UCSD-AML1 (cell line): ENCODE results near the gene NOS1AP.

Experiments
- DNase-seq: peaks from one replicate; lab custom pipeline; 2025; ENCODE audit not compliant: unreplicated experiment; lab: John Stamatoyannopoulos, UW

Gene NOS1AP

DNA sequence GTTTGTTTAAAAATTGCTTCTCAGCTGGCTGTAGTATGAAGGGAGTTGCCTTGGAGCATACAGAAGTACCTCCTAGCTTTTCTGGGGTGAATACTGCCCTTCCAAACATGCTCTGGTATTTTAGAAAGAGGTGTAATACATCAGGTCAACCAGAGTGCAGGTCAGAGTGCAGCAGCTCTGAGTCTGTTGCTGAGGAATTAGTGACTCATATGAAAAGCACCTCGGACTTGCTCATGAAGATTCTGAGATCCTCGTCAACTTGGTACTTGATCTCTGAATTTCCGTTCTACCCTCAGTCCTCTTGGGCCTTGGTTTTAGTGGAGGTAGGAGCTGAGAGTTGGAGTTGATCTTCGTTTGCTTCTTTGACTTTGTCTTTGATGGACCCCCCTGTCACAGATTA is 67.3 kb downstream of the NOS1AP start:
- no peak for DNase-seq

GRCh38 chr1:162137179-162137960 is 67.9 kb downstream of the NOS1AP start:
- DNase-seq: no peak

GRCh38 chr1:162138112-162138511 is 68.6 kb downstream of the NOS1AP start:
- no peak for DNase-seq

DNA sequence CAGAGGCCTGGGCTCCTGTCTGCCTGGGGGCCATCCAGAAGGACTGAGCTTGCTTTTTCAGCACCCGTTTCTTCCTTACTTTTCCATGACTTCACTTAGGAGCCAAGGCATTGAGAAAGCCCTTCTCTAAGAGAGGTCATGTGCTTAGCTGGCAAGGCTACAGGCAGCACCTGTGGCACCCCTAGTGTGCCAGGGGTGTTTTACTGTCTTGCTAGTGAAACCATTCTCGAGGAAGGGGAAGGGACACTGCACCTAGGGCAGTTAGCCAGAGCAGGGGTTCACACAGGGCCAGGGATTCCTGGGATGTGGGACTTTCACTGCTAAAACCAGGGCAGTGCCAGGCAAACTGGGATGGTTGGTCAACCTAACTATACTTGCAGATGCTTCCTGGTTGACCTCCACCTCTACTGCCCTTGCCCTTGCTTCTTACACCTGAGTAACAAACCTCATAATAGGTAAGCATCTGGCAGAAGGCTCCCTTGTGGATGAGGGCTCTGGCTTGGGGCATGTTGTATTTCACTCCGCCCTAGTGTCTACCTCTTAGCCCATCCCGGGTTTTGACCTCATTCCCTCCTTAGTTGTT is 69.2 kb downstream of the NOS1AP start:
- DNase-seq: no peak

- no peak for DNase-seq
Observed at GRCh38 chr1:162139211-162139610, 69.7 kb downstream of the NOS1AP start.

DNA sequence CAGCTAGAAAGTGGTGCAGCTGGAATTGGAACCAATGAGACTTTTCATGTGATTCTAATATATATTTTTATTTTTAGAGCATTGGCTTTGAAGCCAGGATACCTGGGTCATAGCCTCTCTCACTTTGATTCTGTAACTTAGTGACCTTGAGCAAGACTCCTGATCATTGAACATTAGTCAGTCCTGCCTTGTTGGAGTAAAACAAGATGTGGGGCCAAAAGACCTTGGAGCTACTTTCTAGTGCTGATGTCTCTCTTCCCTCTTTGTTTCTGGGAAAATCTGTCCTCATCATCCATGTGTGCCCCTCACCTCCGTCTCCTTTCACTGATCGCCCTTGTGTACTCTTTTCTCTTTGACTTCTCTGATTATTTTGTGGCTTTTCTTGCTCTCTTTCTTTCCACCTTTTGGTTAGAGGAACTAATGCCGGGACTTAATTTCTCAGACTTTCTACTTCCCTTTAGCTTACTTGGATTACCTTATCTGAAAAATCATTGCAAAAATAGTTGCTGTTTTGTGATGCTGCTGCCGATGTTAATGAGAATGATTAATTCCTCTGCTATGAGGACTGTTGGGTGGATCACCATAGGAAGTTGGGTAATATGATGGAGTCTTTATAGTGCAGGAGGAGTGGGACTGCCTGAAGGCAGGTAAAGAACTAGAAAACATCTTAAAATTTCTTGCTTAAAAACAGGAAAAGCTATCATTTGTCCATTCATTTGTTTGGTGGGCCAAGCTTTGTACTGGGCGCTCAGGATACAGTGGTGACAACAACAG is 72.0 kb downstream of the NOS1AP start:
- no peak for DNase-seq

GRCh38 chr1:162142968-162143367 is 73.5 kb downstream of the NOS1AP start:
- no peak for DNase-seq

DNA sequence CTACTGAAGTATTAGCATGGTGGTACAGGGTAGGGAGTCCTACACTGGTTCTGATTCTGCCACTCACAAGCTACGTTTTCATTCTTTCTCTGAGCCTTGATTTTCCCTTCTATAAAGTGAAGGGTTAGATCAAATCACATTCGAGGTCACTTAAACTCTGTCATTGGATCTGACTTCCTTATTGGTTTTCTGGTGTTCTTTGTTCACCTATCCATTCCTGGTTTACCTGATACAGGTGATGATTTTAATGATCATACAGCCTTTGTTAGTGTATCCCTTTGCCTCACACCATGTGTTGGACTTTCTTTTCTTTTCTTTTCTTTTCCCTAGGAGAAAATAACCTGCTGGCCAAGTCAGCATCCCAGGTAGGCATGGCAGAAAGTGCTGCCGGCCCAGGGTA is 74.8 kb downstream of the NOS1AP start:
- DNase-seq: no peak

GRCh38 chr1:162144853-162145252 is 75.4 kb downstream of the NOS1AP start:
- DNase-seq: no peak

DNA sequence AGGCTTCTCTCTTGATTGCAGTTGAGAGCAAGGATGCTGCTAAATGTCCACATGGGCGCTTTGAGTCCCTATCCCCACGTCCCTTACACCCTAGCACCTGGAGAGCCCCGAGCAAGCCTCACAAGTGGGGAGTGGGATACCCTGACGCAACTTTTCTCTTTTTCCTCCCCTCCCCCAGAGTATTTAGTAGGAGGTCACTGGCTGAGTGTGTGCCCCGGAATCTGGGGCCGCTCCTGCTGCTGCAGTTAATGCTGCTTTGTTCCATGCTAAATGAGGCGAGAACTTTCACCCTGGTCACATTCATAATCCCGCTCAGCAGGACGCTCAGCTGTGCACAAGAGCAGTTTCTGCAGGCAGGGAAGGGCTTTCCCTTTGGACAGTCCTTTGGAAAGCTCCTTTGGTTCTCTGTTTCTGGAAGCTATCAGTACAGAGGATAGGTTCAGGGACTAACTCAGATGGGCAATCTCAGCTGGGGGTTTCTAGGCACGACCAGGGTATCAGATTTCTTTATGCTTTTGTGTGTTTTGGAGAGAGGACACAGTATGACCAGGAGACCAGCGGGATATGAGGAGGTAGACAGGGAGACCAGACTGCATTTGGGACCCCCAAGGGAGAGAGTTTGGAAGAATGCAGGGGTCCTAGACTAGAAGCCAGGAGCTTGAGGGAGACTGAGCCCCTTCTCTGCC is 75.9 kb downstream of the NOS1AP start:
- DNase-seq: no peak

- DNase-seq: no peak
Observed at GRCh38 chr1:162145966-162146696, 76.6 kb downstream of the NOS1AP start.

- DNase-seq: no peak
Observed at GRCh38 chr1:162147760-162148159, 78.3 kb downstream of the NOS1AP start.

DNA sequence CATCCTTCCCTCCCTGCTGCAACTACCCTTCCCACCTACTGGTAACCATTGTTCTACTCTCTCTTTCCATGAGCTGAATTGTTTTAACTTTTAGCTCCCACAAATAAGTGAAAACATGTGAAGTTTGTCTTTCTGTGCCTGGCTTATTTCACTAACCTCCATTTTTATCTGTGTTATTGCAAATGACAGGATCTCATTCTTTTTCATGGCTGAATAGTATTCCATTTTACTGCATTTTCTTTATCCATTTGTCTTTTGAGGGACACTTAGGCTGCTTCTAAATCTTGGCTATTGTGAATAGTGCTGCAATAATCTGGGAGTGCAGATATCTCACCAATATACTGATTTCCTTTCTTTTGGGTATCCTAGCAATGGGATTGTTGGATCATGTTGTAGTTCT is 80.6 kb downstream of the NOS1AP start:
- no peak for DNase-seq

DNA sequence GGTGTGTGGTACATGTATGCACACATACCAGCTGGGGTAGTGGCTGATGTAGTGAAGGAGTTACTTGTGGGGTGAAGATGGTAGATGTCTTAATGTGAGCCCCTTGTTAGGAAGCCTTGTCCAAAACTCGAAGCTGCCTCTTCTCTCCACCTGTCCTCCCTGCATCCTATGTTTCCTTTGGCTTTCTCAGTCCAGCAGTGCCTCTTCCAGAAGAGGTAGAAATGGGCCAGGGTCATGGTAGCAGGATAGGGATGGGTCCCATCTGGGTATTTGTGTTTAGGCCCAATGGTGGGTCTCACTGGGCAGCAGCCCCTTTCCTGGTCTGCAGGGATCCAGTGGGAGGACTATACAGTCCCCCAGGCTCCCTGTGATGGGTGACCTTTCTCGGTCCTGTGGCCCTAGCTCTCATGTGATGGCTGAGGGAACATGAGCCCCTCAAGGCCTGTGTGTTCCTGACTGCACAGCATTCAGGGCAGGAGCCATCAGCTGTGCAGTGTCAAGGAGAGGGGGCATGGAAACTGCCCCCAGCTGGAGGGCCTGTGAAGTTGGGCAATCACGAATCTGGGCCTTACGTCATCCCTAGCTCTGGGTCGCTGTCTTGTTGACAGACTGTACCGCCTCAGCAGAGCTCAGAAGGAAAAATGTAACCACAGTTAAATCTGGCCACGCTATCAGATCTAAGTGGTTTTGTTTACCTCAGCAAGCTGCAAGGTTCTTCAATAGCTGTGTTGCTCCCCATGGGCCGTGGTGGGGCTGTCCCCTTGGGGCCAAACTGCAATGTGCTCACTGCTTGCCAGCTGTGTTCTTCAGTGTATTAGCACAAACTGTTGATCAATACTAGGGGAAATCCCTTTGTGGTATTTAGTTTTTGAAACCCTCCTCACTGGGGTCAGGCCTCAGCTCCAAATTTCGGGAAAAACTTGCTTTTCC is 82.7 kb downstream of the NOS1AP start:
- no peak for DNase-seq

- DNase-seq: no peak
Observed at GRCh38 chr1:162153374-162153773, 83.9 kb downstream of the NOS1AP start.

GRCh38 chr1:162157469-162157868 is 88.0 kb downstream of the NOS1AP start:
- DNase-seq: no peak

- DNase-seq: no peak
Observed at GRCh38 chr1:162158624-162159271, 89.3 kb downstream of the NOS1AP start.

GRCh38 chr1:162159515-162159914 is 90.0 kb downstream of the NOS1AP start:
- DNase-seq: no peak

GRCh38 chr1:162161916-162162550 is 92.5 kb downstream of the NOS1AP start:
- DNase-seq: no peak
